Choroid plexus epithelial cell (primary cell): ENCODE measurements around the gene ANKMY1.

ENCODE experiments used
- DNase-seq: peaks from one replicate; pipeline ENCODE4 v3.0.0-alpha.2; 2010; ENCODE audit warnings: low read depth
- H3K4me3 ChIP-seq: 2 replicates; pipeline ENCODE4 v1.5.1; 2011; ENCODE audit warnings: low read depth, mild to moderate bottlenecking, control low read depth, low read length, moderate library complexity
- TF ChIP-seq, protein P1 (sequence below): conservative IDR thresholded peaks from 2 replicates; pipeline ENCODE4 v1.5.1; 2011; ENCODE audit warnings: low read depth, mild to moderate bottlenecking, control low read depth, inconsistent platforms, low read length, moderate library complexity

ANKMY1 gene

DNA sequence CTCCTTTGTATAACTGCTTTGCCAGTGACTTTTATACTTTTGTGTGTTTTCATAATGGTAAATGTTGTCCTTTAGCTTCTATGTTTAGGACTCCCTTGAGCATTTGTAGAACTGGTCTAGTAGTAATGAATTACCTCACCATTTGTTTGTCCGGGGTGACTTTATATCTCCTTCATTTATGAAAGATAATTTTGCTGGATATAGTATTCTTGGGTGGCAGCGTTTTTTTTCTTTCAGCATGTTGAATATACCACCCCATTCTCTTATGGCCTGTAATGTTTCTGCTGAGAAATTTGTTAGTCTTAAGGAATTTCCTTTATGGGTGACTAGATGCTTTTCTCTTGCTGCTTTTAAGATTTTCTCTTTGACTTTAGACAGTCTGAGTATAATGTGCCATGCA is 66.3 kb downstream of the ANKMY1 start:
- no peak for DNase-seq
- TF ChIP-seq, protein P1, sequence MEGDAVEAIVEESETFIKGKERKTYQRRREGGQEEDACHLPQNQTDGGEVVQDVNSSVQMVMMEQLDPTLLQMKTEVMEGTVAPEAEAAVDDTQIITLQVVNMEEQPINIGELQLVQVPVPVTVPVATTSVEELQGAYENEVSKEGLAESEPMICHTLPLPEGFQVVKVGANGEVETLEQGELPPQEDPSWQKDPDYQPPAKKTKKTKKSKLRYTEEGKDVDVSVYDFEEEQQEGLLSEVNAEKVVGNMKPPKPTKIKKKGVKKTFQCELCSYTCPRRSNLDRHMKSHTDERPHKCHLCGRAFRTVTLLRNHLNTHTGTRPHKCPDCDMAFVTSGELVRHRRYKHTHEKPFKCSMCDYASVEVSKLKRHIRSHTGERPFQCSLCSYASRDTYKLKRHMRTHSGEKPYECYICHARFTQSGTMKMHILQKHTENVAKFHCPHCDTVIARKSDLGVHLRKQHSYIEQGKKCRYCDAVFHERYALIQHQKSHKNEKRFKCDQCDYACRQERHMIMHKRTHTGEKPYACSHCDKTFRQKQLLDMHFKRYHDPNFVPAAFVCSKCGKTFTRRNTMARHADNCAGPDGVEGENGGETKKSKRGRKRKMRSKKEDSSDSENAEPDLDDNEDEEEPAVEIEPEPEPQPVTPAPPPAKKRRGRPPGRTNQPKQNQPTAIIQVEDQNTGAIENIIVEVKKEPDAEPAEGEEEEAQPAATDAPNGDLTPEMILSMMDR = no peak

DNA sequence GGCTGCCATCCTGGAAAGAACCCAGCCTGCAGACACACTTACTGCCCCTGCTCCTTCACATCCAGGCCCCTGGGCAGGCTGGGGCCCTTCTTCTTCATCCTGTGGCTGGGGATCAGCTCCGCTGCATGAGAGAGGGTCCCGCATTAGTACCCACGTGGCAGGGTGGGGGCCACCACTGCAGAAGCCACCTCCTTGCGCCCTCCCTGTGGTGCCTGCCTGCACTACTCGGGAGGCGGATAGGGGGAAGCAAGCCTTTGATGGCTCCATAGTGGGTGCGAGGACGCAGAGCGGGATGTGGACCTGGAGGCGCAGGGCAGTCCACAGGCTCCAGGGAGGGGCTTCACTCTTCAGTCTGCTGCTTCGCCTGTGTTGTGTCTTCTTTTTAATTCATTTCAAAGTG is 75.6 kb downstream of the ANKMY1 start:
- DNase-seq = no peak

More for the DNA sequence above, 66.3 kb downstream of the ANKMY1 start:
- no peak overlapping the region for H3K4me3 ChIP-seq

DNA sequence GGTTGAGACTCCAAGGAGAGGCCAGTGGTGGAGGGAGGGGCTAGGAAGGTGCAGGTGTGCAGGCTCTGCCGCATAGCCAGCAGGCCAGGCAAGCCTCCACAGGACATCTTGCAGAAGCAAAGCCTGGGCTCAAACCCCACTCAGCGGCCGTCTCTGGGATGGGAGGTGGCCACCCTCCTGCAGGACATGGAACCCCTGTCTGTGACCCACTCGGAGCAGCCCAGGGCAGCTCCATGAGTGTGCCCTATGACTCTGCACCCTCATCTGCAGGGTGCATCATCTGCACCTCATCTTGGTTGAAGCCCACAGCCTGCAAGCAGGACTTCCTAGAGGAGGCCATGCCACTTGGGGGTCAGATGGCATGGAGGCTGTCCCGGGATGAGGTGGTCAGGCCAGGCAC is 76.1 kb downstream of the ANKMY1 start:
- TF ChIP-seq, protein P1 = no peak

More for the DNA sequence above, 75.6 kb downstream of the ANKMY1 start:
- H3K4me3 ChIP-seq = no peak overlapping the region
- TF ChIP-seq, protein P1 = no peak

DNA sequence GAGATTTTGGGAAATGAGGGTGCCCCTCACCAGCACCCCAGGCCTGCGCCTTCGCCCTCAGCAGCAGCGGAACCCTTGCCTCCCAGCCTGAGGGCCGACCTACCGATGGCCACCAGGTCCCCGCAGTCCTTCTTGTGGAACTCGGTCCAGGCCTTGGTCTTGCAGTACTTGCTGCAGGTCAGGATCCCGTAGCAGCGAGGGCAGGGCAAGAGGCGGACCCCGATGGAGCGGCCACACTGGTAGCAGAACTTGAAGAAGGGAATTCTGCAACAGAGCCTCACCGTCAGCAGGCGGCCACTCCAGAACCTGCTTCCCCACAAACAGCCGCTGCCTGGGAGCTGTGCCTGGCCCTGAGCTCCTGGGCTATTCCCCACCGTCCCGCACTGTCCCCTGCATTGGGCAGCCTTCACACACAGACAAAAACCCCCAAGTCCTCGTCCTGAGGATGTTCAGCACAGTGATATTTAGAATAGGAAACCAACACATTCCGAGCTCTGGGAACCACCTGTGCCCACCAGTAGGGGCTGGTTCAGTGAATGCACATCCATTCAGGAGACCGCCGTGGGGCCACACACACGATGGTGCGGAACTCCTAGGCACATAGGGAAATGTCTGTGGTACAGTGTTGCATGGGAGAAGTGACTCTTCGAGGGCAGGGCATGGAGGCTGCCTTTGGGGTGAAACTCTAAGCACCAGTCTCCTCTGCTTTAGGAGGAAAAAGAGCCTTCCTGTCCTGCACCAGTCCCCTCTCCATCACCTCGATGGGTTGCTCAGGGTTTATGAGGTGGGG is 76.8 kb downstream of the ANKMY1 start:
- H3K4me3 ChIP-seq = no peak overlapping the region
- DNase-seq = no peak
- TF ChIP-seq, protein P1 = no peak

More for the DNA sequence above, 76.1 kb downstream of the ANKMY1 start:
- no peak for DNase-seq
- no peak overlapping the region for H3K4me3 ChIP-seq

DNA sequence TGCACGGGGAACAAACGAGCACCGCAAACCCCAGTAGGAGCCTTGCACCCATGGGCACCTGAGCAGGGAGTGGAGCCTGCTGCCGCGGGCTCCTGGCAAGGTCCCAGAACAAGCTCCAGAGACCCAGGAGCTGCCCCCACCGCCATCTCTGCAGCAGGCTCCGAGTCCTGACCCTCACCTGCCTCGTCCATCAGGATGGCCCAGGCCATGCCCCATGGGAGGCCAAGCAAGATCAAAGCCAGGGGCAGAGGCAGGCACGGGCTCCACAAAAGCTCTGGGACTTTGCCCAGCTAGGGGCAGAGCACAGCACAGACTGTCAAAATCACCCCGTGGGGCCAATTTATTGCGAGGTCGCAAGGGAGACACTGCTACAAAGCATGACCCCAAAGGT is 78.7 kb downstream of the ANKMY1 start:
- TF ChIP-seq, protein P1 = no peak
- DNase-seq = no peak
- H3K4me3 ChIP-seq = no peak overlapping the region

DNA sequence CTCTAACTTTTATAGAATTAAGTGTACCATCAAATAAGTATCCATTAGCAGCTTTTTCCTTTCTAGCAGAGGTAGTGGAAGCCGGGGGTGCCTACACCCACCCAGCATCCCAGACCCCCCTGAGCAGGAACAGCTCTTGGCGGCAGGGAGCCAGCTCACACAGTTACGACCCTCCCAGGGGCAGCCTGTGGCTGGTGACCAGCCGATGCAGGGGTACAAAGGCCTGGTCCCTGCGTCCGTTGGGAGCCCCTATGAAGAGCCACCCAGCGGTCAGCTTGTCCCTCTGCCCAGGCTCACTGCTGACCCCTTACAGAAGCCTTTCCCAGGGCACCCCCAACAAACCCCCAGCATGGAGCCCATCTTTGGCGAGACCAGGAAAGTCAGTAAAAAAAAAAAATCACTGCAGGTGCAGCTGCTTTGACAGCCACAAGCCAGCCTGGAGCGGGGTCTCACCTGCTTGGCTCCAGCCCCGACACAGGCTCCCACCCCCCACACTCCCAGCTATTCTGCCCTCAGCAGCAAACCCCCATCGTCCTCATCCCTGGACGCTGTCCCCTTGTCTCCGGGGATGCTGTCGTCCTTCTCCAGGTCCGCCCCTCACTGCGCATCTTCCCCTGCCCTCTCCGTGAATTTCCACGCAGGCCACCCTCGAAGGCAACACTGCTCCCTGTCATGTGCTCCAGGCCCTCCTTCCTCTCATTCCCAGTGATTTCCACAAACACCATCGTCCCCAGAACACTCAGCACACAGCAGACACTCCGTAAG is 79.3 kb downstream of the ANKMY1 start:
- DNase-seq = no peak
- no peak overlapping the region for H3K4me3 ChIP-seq
- TF ChIP-seq, protein P1 = no peak
